Lower leg skin (tissue), 4 donors: Measurements from ENCODE around the gene KANTR. TPM values are rescaled to one million over a fixed set of nuclear protein-coding genes. Genes with fewer than 3 reads are reported as not detected.
A peak's percentile ranks its signal among the peaks of the same experiment; 100 is the strongest.

ENCODE experiments used
- DNase-seq, 2 donors: peaks; one replicate each; pipeline ENCODE4 v3.0.0-alpha.2; 2019; ENCODE audit warnings: low spot score in 2 of 2
- H3K4me3 ChIP-seq: fragments of 200-600 bp; sonication (generic); 2 replicates; pipeline ENCODE4 v1.5.1; 2017; ENCODE audit warnings: mild to moderate bottlenecking, low read depth; ENCODE audit not compliant: poor library complexity, severe bottlenecking
- POLR2A ChIP-seq, 2 donors: fragments of 450-650 bp; IDR thresholded peaks; one replicate each; pipeline ENCODE4 v1.6.1; 2016 to 2017; ENCODE audit warnings: antibody characterized with exemption in 2 of 2, mild to moderate bottlenecking in 1 of 2, moderate library complexity in 1 of 2
- WGBS, 2 donors: methylation state at CpG; one replicate each; pipeline ENCODE4 v1.1.5; 2018; 5-methylcytosine and 5-hydroxymethylcytosine counted together
- intact Hi-C: fragments of 100-400 bp; cut with DNase I; formaldehyde crosslinking; loops from one replicate; pipeline ENCODE4 v1.15.0; 2023; ENCODE audit warnings: low total_unique reads
- total RNA-seq, 4 donors: library from RNA; depleted of rRNA; stranded (reverse); fragments of >200 nt; gene quantifications; one replicate each; pipeline ENCODE4 v1.1.0, GENCODE V29; 2016
- TF ChIP-seq, protein P1 (sequence below), 3 donors: fragments of 450-650 bp; IDR thresholded peaks; one replicate each; pipeline ENCODE4 v1.5.1; 2016; ENCODE audit warnings: antibody characterized with exemption in 3 of 3, mild to moderate bottlenecking in 3 of 3, moderate library complexity in 2 of 3

KANTR gene
- total RNA-seq, 4 donors from 2014 or later: 12.5 to 28.1 (median 21.8) TPM

DNA sequence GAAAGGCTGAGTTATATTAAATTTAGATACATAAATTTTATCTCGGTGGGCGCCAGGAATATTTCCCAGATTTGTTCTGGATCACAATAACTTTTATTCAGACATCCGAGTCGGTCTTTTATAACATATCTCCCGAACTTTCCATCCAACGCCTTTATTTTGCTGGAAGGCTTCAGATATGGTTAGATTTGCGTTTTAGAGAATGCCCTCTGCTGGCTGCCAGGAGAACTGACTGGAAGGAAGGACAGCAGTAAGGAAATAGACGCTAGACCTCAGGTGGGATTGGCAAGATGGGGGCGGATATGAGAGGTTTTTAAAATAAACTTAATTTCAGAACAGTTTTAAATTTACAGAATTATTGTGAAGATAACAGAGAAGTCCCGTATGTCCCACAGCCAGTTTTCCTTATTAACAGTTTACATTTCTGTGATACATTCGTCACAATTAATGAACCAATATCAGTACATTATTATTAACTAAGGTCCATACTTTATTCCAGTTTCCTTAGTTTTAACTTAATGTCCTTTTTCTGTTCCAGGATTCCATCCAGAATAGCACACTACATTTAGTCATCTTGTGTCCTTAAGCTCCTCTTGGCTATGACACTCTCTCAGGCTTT lies 4.6 kb upstream of the KANTR start:
- no peak for TF ChIP-seq POLR2A (IDR thresholded peaks at IDR 0.05)
- TF ChIP-seq, protein P1, sequence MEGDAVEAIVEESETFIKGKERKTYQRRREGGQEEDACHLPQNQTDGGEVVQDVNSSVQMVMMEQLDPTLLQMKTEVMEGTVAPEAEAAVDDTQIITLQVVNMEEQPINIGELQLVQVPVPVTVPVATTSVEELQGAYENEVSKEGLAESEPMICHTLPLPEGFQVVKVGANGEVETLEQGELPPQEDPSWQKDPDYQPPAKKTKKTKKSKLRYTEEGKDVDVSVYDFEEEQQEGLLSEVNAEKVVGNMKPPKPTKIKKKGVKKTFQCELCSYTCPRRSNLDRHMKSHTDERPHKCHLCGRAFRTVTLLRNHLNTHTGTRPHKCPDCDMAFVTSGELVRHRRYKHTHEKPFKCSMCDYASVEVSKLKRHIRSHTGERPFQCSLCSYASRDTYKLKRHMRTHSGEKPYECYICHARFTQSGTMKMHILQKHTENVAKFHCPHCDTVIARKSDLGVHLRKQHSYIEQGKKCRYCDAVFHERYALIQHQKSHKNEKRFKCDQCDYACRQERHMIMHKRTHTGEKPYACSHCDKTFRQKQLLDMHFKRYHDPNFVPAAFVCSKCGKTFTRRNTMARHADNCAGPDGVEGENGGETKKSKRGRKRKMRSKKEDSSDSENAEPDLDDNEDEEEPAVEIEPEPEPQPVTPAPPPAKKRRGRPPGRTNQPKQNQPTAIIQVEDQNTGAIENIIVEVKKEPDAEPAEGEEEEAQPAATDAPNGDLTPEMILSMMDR (IDR thresholded peaks at IDR 0.05): no peak
- no peak overlapping the region for H3K4me3 ChIP-seq
- intact Hi-C loops: no loop called here
- no peak for DNase-seq
- 10 to 20% methylated on average over 11 of the region's 11 CpGs for WGBS, 2 donors

DNA sequence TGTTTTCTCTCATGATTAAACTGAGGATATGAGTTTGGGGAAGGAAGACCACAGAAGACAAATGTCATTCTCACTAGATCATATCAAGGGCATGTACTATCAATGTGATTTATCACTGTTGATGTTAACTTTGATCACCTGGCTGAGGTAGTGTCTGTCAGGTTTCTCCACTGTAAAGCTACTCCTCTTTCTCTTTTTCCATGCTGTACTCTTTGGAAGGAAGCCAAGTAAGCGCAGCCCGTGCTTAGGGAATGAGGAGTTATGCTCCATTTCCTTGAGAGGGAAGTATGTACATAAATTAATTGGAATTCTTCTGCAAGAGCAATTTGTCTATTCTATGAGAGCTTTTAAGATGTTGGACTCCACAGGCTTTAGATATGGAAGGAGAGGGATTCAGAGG lies 4.0 kb upstream of the KANTR start:
- TF ChIP-seq, protein P1 (IDR thresholded peaks at IDR 0.05): no peak
- TF ChIP-seq POLR2A (IDR thresholded peaks at IDR 0.05): no peak
- no peak overlapping the region for H3K4me3 ChIP-seq
- intact Hi-C loops: no loop called here
- WGBS, 2 donors: 29 to 33% methylated on average over 2 of the region's 2 CpGs
- peak in 1 of 2 donors; percentile 34 for DNase-seq

DNA sequence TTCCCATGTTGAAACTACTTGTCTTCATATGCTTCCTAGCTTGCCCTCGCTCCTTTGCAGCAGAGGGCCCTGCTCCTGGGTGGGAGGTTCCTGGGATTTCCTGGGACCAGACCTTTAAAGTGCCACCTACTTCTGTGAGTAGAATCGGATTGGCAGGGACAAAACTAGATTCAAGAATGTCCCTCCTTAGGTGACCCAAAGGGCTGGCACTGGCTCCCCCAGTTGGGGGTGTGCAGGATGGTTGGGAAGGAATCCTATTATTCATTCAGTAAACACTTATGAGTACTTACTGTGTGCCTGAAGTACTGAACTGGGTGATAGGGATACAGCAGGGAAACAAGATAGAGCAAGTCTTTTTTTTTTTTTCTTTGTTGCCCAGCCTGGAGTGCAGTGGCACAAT lies 2.6 kb upstream of the KANTR start:
- TF ChIP-seq, protein P1 (IDR thresholded peaks at IDR 0.05): no peak
- no peak for TF ChIP-seq POLR2A (IDR thresholded peaks at IDR 0.05)
- peak in 1 of 2 donors; percentile 37 for DNase-seq
- intact Hi-C loops: no loop called here
- 92 to 100% methylated on average over 2 of the region's 2 CpGs for WGBS, 2 donors
- H3K4me3 ChIP-seq: no peak overlapping the region

DNA sequence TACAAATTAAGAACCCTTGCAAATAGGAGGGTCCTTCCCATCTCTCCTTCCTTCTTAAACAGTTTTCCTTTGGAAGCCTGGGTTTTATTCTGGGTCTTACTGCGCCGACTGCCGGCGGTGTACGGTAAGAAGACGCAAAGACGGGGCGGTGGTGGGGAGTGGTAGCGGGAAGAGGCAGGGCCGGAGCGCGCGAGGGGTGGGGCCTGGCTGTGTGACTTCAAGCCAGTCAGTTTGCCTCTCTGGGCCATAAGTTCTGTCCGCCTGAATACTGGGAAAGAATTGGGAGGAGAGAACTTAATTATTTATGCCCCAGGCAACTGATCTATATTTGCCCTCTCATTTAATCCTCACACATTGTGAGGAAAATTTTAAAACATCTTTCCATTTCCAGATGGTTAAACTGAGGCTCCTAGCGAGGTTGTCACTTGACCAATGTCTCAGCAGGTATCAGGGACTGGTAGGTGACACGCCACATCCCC lies 726 bp upstream of the KANTR start:
- peak; percentile 60 to 96 for DNase-seq
- 0 to 23% methylated on average over 16 of the region's 16 CpGs for WGBS, 2 donors
- TF ChIP-seq POLR2A (IDR thresholded peaks at IDR 0.05): no peak
- TF ChIP-seq, protein P1 (IDR thresholded peaks at IDR 0.05): no peak
- intact Hi-C loops: no loop called here
- no peak overlapping the region for H3K4me3 ChIP-seq

DNA sequence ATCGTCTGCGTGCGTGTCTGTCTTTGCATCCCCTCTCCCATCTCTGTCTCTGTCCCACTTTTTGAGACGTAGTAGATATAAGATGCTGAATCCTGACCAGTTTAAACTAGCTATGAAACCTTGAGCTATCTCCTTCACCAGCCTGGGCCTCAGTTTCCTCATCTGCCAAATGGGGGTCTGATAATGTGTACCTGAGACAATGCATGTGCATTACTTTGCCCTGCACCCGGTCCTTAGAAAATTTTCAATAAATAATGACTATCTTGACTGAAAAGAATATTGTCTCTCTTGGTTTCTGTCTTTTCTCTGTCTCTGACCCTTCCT lies 602 bp downstream of the KANTR start:
- WGBS, 2 donors: 1 to 54% methylated on average over 5 of the region's 5 CpGs
- no peak for DNase-seq
- intact Hi-C loops: no loop called here
- peak overlapping the region; percentile 20 for H3K4me3 ChIP-seq
- TF ChIP-seq, protein P1 (IDR thresholded peaks at IDR 0.05): no peak
- no peak for TF ChIP-seq POLR2A (IDR thresholded peaks at IDR 0.05)

DNA sequence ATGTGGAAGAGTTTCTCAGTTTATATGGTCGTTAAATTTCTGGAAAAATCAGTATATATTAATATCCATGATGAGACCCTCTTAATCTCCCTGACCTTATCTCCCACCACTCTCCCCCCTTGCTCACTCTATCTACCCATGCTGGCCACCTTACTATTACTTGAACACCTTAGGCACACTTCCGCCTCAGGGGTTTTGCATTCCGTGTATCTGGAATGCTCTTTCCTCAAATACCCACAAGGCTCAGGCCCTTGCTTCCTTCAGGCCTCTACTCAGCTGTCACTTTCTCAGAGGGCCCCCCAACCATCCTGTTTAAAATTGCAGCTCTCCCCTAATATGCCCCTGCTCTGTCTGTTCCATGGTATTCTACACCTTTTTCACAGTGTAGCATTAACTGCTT lies 1.9 kb downstream of the KANTR start:
- H3K4me3 ChIP-seq: no peak overlapping the region
- no peak for DNase-seq
- WGBS, 2 donors: 75 to 78% methylated on average over 3 of the region's 3 CpGs
- TF ChIP-seq, protein P1 (IDR thresholded peaks at IDR 0.05): no peak
- TF ChIP-seq POLR2A (IDR thresholded peaks at IDR 0.05): no peak
- intact Hi-C loops: no loop called here
